RWPE2 (cell line): ENCODE measurements around the gene ASCC1.
"Not testable (repeated sequence)": the region's sequence is repeated elsewhere in the genome, so short reads cannot be mapped to it uniquely, and the experiment has no call there.

Source experiments
- ATAC-seq: fragments of 200-7000 bp; cut with Tn5 transposase; 3 replicates; pipeline ENCODE4 v1.9.1; 2021; ENCODE audit warnings: low read depth
- DNase-seq: peaks from one replicate; pipeline ENCODE4 v3.0.0-alpha.2; 2020; ENCODE audit warnings: low spot score
- H3K27ac ChIP-seq: fragments of 450-650 bp; 2 replicates; pipeline ENCODE4 v1.5.1; 2017; ENCODE audit warnings: mild to moderate bottlenecking; ENCODE audit not compliant: poor library complexity, severe bottlenecking
- H3K27me3 ChIP-seq: fragments of 250-450 bp; sonication (Bioruptor Pico); 2 replicates; pipeline ENCODE4 v1.5.1; 2021; ENCODE audit warnings: mild to moderate bottlenecking, moderate library complexity; ENCODE audit not compliant: insufficient read depth, poor library complexity, severe bottlenecking
- H3K36me3 ChIP-seq: fragments of 250-450 bp; sonication (Bioruptor Pico); 2 replicates; pipeline ENCODE4 v1.5.1; 2020; ENCODE audit warnings: low read depth, mild to moderate bottlenecking, moderate library complexity
- H3K4me1 ChIP-seq: fragments of 250-450 bp; sonication (Bioruptor Pico); 2 replicates; pipeline ENCODE4 v1.5.1; 2021; ENCODE audit warnings: mild to moderate bottlenecking, moderate library complexity; ENCODE audit not compliant: insufficient read depth, poor library complexity, severe bottlenecking
- H3K4me3 ChIP-seq: fragments of 250-450 bp; sonication (Bioruptor Pico); 2 replicates; pipeline ENCODE4 v1.5.1; 2021; ENCODE audit warnings: mild to moderate bottlenecking, moderate library complexity; ENCODE audit not compliant: severe bottlenecking
- H3K9me3 ChIP-seq: fragments of 250-450 bp; sonication (Bioruptor Pico); 2 replicates; pipeline ENCODE4 v1.5.1; 2021; ENCODE audit warnings: mild to moderate bottlenecking, moderate library complexity; ENCODE audit not compliant: severe bottlenecking
- CTCF ChIP-seq: fragments of 450-650 bp; IDR thresholded peaks from one replicate; pipeline ENCODE4 v1.5.1; 2017; ENCODE audit warnings: mild to moderate bottlenecking, moderate library complexity; ENCODE audit not compliant: poor library complexity, severe bottlenecking

ASCC1 gene

GRCh38 chr10:72137583-72137982, 78.5 kb downstream of the ASCC1 start:
- H3K9me3 ChIP-seq = no peaks in the 10 kb centered on the region
- no peak for TF ChIP-seq CTCF
- no peaks in the 10 kb centered on the region for H3K27me3 ChIP-seq
- no peak overlapping the region for H3K27ac ChIP-seq
- H3K4me1 ChIP-seq = no peaks in the 10 kb centered on the region
- ATAC-seq (no peak), DNase-seq (no peak)
- no peak overlapping the region for H3K4me3 ChIP-seq
- H3K36me3 ChIP-seq = peaks cover 12% of the 10 kb centered on the region; the same call in 1 of the 2 replicates

- not testable (repeated sequence) for H3K27ac ChIP-seq, DNase-seq, H3K9me3 ChIP-seq, H3K4me1 ChIP-seq, H3K27me3 ChIP-seq, ATAC-seq, H3K4me3 ChIP-seq
- peaks cover 16% of the 10 kb centered on the region for H3K36me3 ChIP-seq
Observed at GRCh38 chr10:72136225-72136624, 79.9 kb downstream of the ASCC1 start.

GRCh38 chr10:72134785-72135767, 81.0 kb downstream of the ASCC1 start:
- TF ChIP-seq CTCF = no peak
- ATAC-seq (no peak), DNase-seq (no peak)
- peaks cover 19% of the 10 kb centered on the region for H3K36me3 ChIP-seq
- H3K27me3 ChIP-seq = no peaks in the 10 kb centered on the region
- H3K4me1 ChIP-seq = no peaks in the 10 kb centered on the region
- H3K27ac ChIP-seq = no peak overlapping the region
- H3K9me3 ChIP-seq = no peaks in the 10 kb centered on the region
- H3K4me3 ChIP-seq = no peak overlapping the region

GRCh38 chr10:72133517-72133916, 82.6 kb downstream of the ASCC1 start:
- no peak for ATAC-seq
- no peak for DNase-seq
- TF ChIP-seq CTCF = no peak

GRCh38 chr10:72132854-72133253, 83.2 kb downstream of the ASCC1 start:
- DNase-seq (no peak), ATAC-seq (no peak)
- no peak overlapping the region for H3K4me3 ChIP-seq
- peaks cover 23% of the 10 kb centered on the region for H3K36me3 ChIP-seq
- no peaks in the 10 kb centered on the region for H3K4me1 ChIP-seq
- no peaks in the 10 kb centered on the region for H3K27me3 ChIP-seq
- H3K27ac ChIP-seq = no peak overlapping the region
- no peaks in the 10 kb centered on the region for H3K9me3 ChIP-seq
- TF ChIP-seq CTCF = no peak

More at GRCh38 chr10:72133517-72133916, 82.6 kb downstream of the ASCC1 start:
- no peaks in the 10 kb centered on the region for H3K9me3 ChIP-seq
- no peaks in the 10 kb centered on the region for H3K27me3 ChIP-seq
- H3K4me1 ChIP-seq = no peaks in the 10 kb centered on the region
- no peak overlapping the region for H3K4me3 ChIP-seq
- H3K36me3 ChIP-seq = peaks cover 20% of the 10 kb centered on the region
- no peak overlapping the region for H3K27ac ChIP-seq
